ENCODE data around the gene MRPS2.

GRCh38 chr9:135487281-135488012 is 13.0 kb upstream of the MRPS2 start:
- TF ChIP-seq, protein P1, sequence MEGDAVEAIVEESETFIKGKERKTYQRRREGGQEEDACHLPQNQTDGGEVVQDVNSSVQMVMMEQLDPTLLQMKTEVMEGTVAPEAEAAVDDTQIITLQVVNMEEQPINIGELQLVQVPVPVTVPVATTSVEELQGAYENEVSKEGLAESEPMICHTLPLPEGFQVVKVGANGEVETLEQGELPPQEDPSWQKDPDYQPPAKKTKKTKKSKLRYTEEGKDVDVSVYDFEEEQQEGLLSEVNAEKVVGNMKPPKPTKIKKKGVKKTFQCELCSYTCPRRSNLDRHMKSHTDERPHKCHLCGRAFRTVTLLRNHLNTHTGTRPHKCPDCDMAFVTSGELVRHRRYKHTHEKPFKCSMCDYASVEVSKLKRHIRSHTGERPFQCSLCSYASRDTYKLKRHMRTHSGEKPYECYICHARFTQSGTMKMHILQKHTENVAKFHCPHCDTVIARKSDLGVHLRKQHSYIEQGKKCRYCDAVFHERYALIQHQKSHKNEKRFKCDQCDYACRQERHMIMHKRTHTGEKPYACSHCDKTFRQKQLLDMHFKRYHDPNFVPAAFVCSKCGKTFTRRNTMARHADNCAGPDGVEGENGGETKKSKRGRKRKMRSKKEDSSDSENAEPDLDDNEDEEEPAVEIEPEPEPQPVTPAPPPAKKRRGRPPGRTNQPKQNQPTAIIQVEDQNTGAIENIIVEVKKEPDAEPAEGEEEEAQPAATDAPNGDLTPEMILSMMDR (conservative IDR thresholded peaks at IDR 0.05), result no peak
- no peak for TF ChIP-seq ZFX (IDR thresholded peaks at IDR 0.05)

Data from C4-2B (cell line).